ENCODE measurements around the gene CR2.
"Not testable (repeated sequence)": the region's sequence is repeated elsewhere in the genome, so short reads cannot be mapped to it uniquely, and the experiment has no call there.

DNA sequence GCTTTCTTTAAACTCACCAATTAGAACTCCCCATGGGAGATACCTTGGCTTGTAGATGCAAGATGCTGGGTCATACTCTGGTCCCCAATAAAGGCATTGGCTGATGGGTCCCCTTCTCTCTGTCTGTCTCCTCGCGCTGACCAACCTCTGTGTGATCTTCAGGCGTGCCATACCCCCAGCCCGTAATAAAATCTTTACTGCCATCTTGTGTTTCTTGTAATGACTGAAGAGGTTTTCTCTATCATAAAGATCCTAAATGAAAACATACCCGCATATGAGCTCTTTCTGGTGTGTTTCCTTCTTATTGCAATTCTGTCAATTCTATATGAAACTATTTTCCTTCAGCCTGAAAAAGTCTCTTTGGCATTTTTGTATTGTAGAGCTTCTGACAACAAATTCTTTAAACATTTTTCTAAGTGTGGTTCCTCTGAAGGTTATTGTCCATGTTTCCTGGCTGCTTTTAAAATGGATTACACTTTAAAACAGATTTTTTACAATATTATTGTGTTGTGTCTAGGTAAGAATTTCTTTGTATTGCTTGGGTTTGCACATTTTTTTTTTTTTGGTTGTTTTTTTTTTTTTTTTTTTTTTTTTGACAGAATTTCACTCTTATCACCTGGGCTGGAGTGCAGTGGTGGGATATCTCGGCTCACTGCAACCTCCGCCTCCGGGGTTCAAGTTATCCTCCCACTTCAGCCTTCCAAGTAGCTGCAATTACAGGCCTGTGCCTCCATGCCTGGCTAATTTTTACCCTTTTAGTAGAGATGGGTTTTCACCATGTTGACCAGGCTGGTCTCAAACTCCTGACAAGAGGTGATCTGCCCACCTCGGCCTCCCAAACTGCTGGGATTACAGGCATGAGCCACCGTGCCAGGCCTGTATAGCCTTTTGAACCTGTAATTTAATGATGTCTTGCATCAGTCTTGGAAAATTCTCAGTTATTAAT, 66.5 kb downstream of the CR2 start:
- TF ChIP-seq, protein P1, sequence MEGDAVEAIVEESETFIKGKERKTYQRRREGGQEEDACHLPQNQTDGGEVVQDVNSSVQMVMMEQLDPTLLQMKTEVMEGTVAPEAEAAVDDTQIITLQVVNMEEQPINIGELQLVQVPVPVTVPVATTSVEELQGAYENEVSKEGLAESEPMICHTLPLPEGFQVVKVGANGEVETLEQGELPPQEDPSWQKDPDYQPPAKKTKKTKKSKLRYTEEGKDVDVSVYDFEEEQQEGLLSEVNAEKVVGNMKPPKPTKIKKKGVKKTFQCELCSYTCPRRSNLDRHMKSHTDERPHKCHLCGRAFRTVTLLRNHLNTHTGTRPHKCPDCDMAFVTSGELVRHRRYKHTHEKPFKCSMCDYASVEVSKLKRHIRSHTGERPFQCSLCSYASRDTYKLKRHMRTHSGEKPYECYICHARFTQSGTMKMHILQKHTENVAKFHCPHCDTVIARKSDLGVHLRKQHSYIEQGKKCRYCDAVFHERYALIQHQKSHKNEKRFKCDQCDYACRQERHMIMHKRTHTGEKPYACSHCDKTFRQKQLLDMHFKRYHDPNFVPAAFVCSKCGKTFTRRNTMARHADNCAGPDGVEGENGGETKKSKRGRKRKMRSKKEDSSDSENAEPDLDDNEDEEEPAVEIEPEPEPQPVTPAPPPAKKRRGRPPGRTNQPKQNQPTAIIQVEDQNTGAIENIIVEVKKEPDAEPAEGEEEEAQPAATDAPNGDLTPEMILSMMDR (IDR thresholded peaks at IDR 0.05) = not testable (repeated sequence)
- TF ChIP-seq ZFX (IDR thresholded peaks at IDR 0.05; ENCODE audit: borderline replicate concordance) = not testable (repeated sequence)
